Stimulated activated memory B cell treated with anti-CD40 and anti-IgM and Interleukin-4, amounts not matched to agents 10 μg/mL and 1 μg/mL and 100 μg/mL, for 72 hours (primary cell): ENCODE measurements around the gene TNRC6C.
A peak's percentile ranks its signal among the peaks of the same experiment; 100 is the strongest.

Source experiments
- ATAC-seq: fragments of 150-1000 bp; cut with Tn5 transposase; 2 replicates; pipeline ENCODE4 v1.10.0; 2021
- H3K27ac Mint-ChIP-seq: one replicate; pipeline ENCODE4 v1.8.0; 2022; ENCODE audit warnings: mild to moderate bottlenecking, mixed read lengths
- H3K27me3 Mint-ChIP-seq: one replicate; pipeline ENCODE4 v1.8.0; 2022; ENCODE audit warnings: mixed read lengths
- H3K36me3 Mint-ChIP-seq: one replicate; pipeline ENCODE4 v1.8.0; 2022; ENCODE audit warnings: mixed read lengths
- H3K4me1 Mint-ChIP-seq: one replicate; pipeline ENCODE4 v1.8.0; 2022; ENCODE audit warnings: mixed read lengths
- H3K4me3 Mint-ChIP-seq: one replicate; pipeline ENCODE4 v1.8.0; 2022; ENCODE audit warnings: mild to moderate bottlenecking, moderate library complexity, mixed read lengths
- H3K9me3 Mint-ChIP-seq: one replicate; pipeline ENCODE4 v1.8.0; 2022; ENCODE audit warnings: mixed read lengths

The TNRC6C gene, protein sequence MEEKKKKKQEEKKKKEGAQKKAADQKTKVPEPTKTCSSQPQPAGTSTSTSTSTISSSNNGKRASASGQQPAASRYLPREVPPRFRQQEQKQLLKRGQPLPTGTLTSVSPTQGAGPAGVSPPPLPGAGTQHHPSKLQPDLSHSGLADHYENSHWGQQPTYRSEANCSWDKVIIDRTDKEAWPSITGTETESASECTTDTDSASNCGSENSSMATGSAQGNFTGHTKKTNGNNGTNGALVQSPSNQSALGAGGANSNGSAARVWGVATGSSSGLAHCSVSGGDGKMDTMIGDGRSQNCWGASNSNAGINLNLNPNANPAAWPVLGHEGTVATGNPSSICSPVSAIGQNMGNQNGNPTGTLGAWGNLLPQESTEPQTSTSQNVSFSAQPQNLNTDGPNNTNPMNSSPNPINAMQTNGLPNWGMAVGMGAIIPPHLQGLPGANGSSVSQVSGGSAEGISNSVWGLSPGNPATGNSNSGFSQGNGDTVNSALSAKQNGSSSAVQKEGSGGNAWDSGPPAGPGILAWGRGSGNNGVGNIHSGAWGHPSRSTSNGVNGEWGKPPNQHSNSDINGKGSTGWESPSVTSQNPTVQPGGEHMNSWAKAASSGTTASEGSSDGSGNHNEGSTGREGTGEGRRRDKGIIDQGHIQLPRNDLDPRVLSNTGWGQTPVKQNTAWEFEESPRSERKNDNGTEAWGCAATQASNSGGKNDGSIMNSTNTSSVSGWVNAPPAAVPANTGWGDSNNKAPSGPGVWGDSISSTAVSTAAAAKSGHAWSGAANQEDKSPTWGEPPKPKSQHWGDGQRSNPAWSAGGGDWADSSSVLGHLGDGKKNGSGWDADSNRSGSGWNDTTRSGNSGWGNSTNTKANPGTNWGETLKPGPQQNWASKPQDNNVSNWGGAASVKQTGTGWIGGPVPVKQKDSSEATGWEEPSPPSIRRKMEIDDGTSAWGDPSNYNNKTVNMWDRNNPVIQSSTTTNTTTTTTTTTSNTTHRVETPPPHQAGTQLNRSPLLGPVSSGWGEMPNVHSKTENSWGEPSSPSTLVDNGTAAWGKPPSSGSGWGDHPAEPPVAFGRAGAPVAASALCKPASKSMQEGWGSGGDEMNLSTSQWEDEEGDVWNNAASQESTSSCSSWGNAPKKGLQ (N-terminal part only)

DNA sequence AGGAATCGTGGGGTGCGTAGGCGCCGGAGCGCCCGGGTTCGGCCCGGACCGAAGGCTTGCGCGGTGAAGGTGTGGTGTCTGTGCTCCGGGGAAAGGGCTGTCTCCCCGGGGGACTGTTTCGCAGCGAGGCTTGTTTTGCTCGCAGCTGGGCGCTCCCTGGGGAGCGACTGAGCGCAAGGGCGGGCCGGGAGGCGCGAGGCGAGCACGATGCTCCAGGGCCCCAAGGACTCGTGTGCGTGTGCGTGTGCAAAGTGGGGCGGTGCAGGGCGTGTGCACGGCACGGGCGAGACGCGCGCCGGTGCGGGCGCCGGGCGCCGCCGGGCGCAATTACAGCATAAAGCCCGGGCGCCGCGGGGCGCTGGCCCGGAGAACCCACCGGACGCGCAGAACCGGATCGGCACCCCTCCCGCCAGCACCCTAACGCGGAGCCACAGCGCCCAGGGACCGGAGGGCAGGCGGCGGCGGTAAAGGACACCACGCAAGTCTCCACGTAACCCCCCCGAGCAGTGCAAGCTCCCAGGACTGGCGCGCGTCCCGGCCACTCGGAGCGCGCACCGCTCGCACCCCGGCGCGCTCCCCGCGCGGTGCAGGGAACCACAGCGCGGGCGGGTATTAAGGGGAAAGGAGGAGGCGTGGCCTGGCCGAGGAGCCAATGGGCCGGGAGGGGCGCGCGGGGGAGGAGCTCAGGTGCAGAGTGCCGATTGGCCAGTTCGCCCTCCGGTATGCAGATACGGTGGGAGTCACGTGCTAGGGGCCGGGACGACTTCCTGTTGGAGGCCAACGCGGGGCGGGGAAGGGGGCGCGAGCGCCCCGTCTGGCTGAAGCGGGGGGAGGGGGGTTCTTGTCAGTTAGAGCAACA, at the start of gene TNRC6C:
Gene TNRC6C (plus strand): TSS at position 847 of the 859 bp plus-strand sequence. CDS start 45,504 bp downstream, outside the sequence.
- H3K4me1 Mint-ChIP-seq: peaks cover 46% of the 10 kb centered on the region
- ATAC-seq: peak; percentile 95
- H3K27ac Mint-ChIP-seq: peak within 1 kb of the TSS; percentile 91
- peaks cover 15% of the 10 kb centered on the region for H3K27me3 Mint-ChIP-seq
- no peaks in the 10 kb centered on the region for H3K36me3 Mint-ChIP-seq
- H3K4me3 Mint-ChIP-seq: peak within 1 kb of the TSS; percentile 88
- H3K9me3 Mint-ChIP-seq: no peaks in the 10 kb centered on the region

DNA sequence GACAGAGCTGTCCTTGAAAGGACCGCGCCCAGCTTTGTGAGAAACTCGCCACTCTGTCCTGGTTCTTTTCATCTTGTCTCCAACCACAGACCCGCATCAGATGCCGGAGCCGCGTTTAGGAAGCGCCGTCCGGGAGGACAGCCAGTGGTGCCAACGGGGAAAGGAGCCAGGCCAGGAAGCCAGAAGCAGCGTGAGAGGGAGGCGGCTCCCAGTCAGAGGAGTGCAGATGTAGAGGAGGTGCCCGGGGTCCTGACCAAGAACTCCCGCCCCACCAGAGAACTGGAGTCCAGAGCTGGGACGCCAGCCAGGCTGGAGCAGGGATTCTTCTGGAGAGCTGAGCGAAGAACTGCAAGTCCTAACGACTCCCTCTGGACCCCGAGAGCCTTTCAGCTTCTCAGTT, 49.3 kb upstream of the TNRC6C start:
- H3K4me3 Mint-ChIP-seq: no peak overlapping the region
- H3K36me3 Mint-ChIP-seq: no peaks in the 10 kb centered on the region
- no peak overlapping the region for H3K27ac Mint-ChIP-seq
- peaks cover 91% of the 10 kb centered on the region for H3K27me3 Mint-ChIP-seq
- peaks cover 4% of the 10 kb centered on the region for H3K4me1 Mint-ChIP-seq
- no peaks in the 10 kb centered on the region for H3K9me3 Mint-ChIP-seq
- ATAC-seq: no peak

DNA sequence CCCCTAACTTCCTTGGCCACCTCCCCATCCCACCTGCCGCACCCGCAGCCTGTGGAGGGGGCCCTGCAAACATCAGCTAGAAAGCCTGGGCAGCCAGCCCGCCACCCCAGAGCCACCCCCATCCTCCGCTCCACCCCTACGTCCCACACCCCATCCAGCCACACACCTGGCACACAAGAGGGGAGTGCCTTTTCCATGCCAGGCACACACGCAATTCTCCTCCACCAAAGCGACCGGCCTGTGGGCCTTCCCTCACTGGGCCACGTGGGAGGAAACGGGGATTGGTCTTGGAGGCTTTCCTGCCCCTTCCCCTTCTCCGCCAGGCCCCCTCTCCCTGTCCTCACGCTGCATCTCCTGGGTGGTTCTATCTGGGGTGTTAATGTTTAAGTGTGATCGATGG, 48.7 kb upstream of the TNRC6C start:
- Mint-ChIP-seq H3K9me3 (no peaks in the 10 kb centered on the region), H3K4me1 (peaks cover 9% of the 10 kb centered on the region), H3K4me3 (no peak overlapping the region), H3K27me3 (peaks cover 91% of the 10 kb centered on the region), H3K36me3 (no peaks in the 10 kb centered on the region), H3K27ac (no peak overlapping the region)
- ATAC-seq: no peak

DNA sequence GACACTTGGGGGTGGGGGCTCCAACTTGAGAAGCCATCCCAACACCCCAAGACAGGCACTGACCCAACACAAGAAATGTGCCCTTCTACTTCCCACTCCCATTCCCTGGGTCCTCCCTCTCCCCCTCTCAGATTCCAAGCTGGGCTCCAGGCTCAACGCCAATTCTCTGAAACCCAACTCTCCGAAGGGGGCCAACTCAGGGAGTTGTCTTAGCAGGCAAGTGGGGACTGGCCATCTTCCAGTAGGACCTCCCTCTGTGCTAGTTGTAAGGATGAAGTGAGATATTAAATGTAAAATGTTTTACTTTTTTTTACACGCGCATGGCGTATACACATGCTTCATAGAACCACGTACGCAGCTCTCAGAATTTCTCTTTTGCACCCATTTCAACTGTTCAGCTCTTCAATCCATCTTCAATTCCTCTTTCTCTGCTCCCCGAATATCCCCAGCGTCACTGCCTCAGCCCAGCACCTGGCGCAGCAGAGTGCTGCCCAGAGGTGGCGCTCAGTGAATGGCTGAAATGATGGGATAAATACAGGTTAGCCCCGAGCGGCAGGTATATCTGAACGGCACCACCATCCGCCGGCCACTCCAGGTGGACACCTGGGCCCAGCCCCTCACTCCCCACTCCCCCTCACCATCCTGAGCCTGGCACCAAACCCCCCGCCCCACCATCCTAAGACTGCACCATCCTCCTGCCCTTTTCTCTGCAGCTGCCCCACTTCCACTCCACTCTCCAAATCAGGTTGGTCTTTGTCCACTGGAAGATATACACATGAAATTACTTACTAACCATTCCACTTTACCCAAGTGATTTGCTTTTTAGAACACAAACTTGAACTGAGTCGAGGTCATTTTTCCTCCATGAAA, 43.9 kb upstream of the TNRC6C start:
- no peaks in the 10 kb centered on the region for H3K9me3 Mint-ChIP-seq
- peak; percentile 24 for ATAC-seq
- H3K27ac Mint-ChIP-seq: no peak overlapping the region
- peaks cover 35% of the 10 kb centered on the region for H3K4me1 Mint-ChIP-seq
- H3K36me3 Mint-ChIP-seq: no peaks in the 10 kb centered on the region
- peaks cover 80% of the 10 kb centered on the region for H3K27me3 Mint-ChIP-seq
- H3K4me3 Mint-ChIP-seq: no peak overlapping the region

DNA sequence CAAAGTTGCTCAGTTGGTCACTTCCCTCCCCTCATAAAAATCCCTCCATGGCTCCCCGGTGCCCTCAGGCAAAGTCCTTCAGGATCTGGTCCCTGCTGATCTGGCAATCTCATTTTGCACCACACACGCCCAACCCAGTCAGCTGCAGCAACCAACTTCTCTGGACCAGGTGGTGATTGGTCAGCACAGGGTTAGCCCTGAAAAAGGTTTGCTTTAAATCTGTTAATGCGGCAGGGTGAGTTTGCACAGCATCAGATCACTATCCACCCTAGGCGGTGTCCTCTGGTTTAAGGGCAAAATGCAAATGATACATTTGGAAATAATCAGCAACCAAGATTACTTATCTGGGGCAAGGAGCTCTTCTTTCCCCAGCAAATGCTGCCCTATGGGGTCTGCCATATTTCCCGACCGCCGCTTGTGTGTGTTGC, 42.9 kb upstream of the TNRC6C start:
- no peak for ATAC-seq
- Mint-ChIP-seq H3K4me3 (no peak overlapping the region), H3K27me3 (peaks cover 74% of the 10 kb centered on the region), H3K36me3 (no peaks in the 10 kb centered on the region), H3K4me1 (peaks cover 35% of the 10 kb centered on the region), H3K9me3 (no peaks in the 10 kb centered on the region), H3K27ac (no peak overlapping the region)

DNA sequence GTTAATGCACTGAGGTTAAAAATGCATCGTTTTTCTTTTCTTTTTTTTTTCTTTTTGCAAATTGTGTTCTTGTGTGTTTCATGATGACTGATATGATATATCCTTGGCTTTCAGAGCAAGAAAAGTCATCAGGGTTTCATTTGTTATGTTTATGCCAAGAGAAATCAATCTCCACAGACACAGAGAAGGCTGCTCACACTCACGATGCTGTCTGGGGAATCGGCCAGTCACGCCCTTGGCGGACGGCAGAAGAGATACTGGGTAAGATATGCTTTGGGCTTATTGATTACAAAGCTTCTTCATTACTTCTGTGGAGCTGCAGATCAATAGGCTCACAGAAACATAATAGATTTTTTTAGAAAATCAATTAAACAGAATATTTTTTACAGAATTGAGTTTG, 42.2 kb upstream of the TNRC6C start:
- no peak for ATAC-seq
- peaks cover 72% of the 10 kb centered on the region for H3K27me3 Mint-ChIP-seq
- H3K9me3 Mint-ChIP-seq: no peaks in the 10 kb centered on the region
- no peak overlapping the region for H3K4me3 Mint-ChIP-seq
- H3K4me1 Mint-ChIP-seq: peaks cover 35% of the 10 kb centered on the region
- H3K36me3 Mint-ChIP-seq: no peaks in the 10 kb centered on the region
- H3K27ac Mint-ChIP-seq: no peak overlapping the region

DNA sequence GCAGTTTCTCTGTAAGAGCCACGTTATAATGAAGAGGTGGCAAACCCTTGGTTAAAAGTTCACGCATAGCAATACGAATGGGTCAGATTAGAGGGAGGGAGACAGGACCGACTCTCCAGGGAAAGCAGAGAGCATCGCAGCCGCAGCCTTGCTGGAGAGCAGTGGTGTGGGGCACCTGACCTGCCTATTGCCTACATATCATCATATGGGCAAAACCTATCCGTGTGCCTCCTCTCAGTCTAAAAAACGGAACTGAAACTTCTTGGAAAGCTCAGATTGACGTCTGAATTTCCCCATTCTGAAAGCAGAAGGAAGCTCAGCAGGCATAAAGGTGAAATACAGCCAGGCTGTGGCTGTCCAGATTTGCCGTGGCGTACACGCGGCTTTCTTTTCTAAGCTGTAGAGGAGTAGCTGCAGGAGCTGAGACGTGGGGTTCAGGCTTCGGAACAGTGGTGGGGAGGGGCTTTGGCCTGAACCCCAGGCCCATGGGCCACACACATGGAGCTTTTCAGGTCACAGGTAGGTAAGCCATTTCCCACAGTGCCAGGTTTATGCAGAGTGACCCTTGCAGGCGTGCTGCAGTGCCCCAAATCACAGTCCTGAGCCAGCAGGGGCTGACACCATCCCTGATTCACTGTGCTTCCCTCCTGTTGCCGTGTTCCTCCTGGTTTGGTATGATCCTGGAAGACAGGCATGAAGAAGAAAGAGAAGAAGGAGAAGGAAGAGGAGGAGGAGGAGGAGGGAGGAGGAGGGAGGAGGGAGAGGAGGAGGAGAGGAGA, 41.6 kb upstream of the TNRC6C start:
- Mint-ChIP-seq H3K27ac (peak overlapping the region; percentile 22), H3K9me3 (peaks cover 3% of the 10 kb centered on the region), H3K27me3 (peaks cover 72% of the 10 kb centered on the region), H3K4me3 (peak overlapping the region; percentile 16), H3K4me1 (peaks cover 31% of the 10 kb centered on the region), H3K36me3 (no peaks in the 10 kb centered on the region)
- ATAC-seq: peak; percentile 96

DNA sequence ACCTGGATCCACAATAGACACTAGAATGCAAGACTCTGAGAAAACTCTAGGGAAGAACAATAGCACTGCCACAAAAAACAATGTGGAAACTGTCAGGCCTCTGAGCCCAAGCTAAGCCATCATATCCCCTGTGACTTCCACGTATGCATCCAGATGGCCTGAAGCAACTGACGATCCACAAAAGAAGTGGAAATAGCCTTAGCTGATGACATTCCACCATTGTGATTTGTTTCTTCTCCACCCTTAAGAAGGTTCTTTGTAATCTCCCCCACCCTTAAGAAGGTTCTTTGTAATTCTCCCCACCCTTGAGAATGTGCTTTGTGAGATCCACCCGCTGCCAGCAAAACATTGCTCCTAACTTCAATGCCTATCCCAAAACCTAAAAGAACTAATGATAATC, 39.2 kb upstream of the TNRC6C start:
- ATAC-seq: no peak
- H3K27ac Mint-ChIP-seq: no peak overlapping the region
- peaks cover 69% of the 10 kb centered on the region for H3K27me3 Mint-ChIP-seq
- H3K36me3 Mint-ChIP-seq: no peaks in the 10 kb centered on the region
- peaks cover 3% of the 10 kb centered on the region for H3K9me3 Mint-ChIP-seq
- H3K4me1 Mint-ChIP-seq: peaks cover 31% of the 10 kb centered on the region
- H3K4me3 Mint-ChIP-seq: no peak overlapping the region

DNA sequence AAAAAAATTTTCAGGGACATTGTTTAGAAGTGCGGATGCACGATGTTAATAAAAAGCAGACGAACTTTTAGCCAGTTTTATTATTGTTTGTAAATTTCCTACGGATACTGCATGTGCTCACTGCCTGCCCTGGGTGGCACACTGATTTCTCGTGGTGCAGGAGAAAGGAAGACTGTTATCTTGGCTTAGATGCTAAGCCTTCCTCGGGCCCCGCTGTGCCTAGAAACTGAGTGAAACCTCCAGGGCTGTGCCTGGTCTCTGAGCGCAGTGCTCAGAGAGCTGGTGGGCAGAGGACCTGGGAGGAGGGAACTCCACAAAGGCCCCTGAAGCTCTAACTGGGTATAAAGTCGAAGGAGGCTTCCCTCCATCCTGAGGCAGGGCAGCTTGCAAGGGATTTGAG, 35.4 kb upstream of the TNRC6C start:
- H3K27ac Mint-ChIP-seq: no peak overlapping the region
- no peak for ATAC-seq
- no peak overlapping the region for H3K4me3 Mint-ChIP-seq
- peaks cover 13% of the 10 kb centered on the region for H3K4me1 Mint-ChIP-seq
- H3K27me3 Mint-ChIP-seq: peaks cover 80% of the 10 kb centered on the region
- no peaks in the 10 kb centered on the region for H3K36me3 Mint-ChIP-seq
- H3K9me3 Mint-ChIP-seq: peaks cover 3% of the 10 kb centered on the region

DNA sequence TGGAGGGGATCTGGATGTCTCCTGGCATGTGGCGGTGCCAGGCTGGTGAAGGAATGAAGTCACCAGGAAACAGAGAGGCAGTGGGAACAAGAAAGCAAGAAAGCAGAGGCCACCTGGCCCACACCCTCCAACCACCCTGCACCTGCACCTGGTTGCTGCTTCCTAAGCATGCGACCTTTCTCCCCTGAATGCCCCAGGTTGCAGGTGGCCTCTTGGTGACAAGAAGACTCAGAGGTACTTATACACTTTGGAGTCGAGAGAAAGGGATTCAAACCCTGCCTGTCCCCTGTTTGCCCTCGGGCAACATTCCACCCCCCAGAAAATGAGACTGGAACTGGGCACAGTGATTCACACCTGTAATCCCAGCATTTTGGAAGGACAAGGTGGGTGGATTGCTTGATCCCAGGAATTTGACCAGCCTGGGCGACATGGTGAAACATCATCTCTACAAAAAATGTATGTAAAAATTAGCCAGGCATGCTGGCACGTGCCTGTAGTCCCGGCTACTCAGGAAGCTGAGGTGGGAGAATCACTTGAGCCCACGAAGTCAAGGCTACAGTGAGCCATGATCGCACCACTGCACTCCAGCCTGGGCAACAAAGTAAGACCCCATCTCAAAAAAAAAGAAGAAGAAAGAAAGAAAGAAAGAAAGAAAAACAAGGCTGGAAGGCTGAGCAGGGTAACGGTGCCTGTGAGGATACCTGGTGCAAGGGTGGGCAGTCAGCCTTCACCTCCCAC, 34.6 kb upstream of the TNRC6C start:
- peaks cover 3% of the 10 kb centered on the region for H3K9me3 Mint-ChIP-seq
- H3K36me3 Mint-ChIP-seq: no peaks in the 10 kb centered on the region
- H3K4me3 Mint-ChIP-seq: no peak overlapping the region
- no peak for ATAC-seq
- H3K4me1 Mint-ChIP-seq: peaks cover 21% of the 10 kb centered on the region
- H3K27me3 Mint-ChIP-seq: peaks cover 80% of the 10 kb centered on the region
- H3K27ac Mint-ChIP-seq: no peak overlapping the region

DNA sequence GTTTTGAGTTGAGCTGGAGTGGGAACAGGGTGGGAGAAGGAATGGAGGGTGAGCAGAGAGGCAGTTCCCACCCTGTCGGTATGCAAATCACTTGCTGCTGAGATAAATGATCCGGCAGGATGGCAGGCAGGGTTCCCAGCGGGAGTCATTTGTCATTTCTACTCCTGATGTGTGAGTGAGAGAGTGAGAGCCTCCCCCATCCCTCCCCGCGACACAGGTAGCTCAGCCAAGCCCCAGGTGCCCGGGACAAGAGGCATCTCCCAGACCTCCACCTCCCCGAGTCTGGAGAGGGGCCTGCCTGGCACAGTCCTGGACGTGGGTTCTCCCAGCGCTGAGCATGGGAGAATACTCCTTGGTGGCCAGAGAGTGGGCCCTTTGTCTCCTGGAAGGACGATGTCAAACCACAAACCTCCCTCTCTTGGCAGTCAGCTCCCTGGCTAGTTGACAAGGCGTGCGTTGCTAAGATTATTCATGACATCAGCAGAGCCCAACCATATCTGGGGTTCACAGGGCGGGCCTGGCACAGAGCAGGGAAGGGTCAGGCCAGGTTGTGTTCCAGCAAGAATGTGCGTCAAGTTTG, 33.7 kb upstream of the TNRC6C start:
- no peak for ATAC-seq
- Mint-ChIP-seq H3K27me3 (peaks cover 80% of the 10 kb centered on the region), H3K9me3 (peaks cover 3% of the 10 kb centered on the region), H3K36me3 (no peaks in the 10 kb centered on the region), H3K4me1 (peaks cover 29% of the 10 kb centered on the region), H3K4me3 (no peak overlapping the region), H3K27ac (no peak overlapping the region)

DNA sequence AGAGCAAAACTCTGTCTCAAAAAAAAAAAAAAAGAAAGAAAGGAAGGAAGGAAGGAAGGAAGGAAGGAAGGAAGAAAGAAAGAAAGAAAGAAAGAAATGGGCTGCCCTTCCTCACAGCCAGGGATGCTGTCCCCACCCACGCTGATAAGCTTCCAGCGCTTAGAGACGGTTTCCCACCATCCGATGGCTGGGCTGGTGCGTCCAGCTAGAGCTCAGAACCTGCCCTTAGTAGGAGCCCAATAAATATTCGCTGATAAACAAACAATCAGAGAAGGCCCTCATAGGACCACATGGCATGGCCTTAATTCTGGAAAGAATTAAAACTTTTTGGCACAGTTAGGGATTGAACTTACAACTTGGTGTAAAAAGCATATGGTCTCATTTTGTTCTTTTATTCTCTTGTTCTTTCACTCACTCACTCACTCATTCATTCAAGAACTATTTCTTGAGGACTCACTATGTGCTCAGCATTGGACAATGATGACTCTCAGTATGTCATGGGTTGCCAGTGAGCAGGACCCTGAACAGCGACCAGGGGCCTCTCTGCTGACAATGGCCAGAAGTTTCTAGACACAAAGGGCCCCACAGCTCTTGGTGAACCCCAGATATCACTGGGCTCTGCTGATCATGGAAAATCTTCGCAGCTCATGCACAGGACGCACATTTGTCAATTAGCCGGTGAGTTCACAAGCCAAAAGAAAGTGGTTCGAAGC, 32.5 kb upstream of the TNRC6C start:
- Mint-ChIP-seq H3K27me3 (peaks cover 88% of the 10 kb centered on the region), H3K36me3 (no peaks in the 10 kb centered on the region), H3K27ac (no peak overlapping the region), H3K9me3 (peaks cover 3% of the 10 kb centered on the region), H3K4me3 (no peak overlapping the region), H3K4me1 (peaks cover 29% of the 10 kb centered on the region)
- no peak for ATAC-seq
